HEK293 (cell line): ENCODE results near the gene LCE3C.

Source experiments
- CTCF ChIA-PET: fragments of 350-600 bp; formaldehyde crosslinking; extraction: SDS; loops from one replicate; lab custom pipeline; 2021; ENCODE audit warnings: antibody characterized with exemption; lab: Yijun Ruan, JAX
- POLR2A ChIA-PET: fragments of 300-600 bp; formaldehyde crosslinking; extraction: SDS; loops from one replicate; lab custom pipeline; 2020; ENCODE audit warnings: antibody characterized with exemption, inconsistent platforms; lab: Yijun Ruan, JAX
- H3K27ac ChIP-seq: fragments of 200-500 bp; sonication (Bioruptor generic); 2 replicates; pipeline ENCODE4 v1.5.1; 2014; ENCODE audit warnings: low read depth, low read length, control low read depth, inconsistent platforms; ENCODE audit errors: extremely low read depth
- H3K36me3 ChIP-seq, 2 experiments: fragments of 200-500 bp in 1 of 2; sonication (Bioruptor generic) in 1 of 2; 1 replicate in 1 of 2; 2 replicates in 1 of 2; pipeline ENCODE4 v1.5.1; 2014 to 2017; ENCODE audit warnings: inconsistent platforms in 2 of 2, low read length in 2 of 2; ENCODE audit not compliant: control insufficient read depth in 2 of 2, insufficient read depth in 1 of 2
- H3K4me1 ChIP-seq: fragments of 200-500 bp; sonication (Bioruptor generic); 2 replicates; pipeline ENCODE4 v1.5.1; 2014; ENCODE audit warnings: mild to moderate bottlenecking, low read length, inconsistent platforms; ENCODE audit not compliant: control insufficient read depth, insufficient read depth
- H3K4me3 ChIP-seq: 2 replicates; pipeline ENCODE4 v1.5.1; 2011; ENCODE audit warnings: low read depth, mild to moderate bottlenecking, control low read depth, low read length, moderate library complexity
- H3K9me3 ChIP-seq: fragments of 200-500 bp; sonication (Bioruptor generic); 2 replicates; pipeline ENCODE4 v1.5.1; 2014; ENCODE audit warnings: low read depth, low read length, inconsistent platforms; ENCODE audit not compliant: control insufficient read depth, insufficient read depth
- GLIS2 ChIP-seq: fragments of 450-650 bp; formaldehyde crosslinking; IDR thresholded peaks from 2 replicates; pipeline ENCODE4 v1.5.1; 2016; ENCODE audit warnings: missing biosample characterization, missing genetic modification characterization
- KLF8 ChIP-seq: fragments of 450-650 bp; formaldehyde crosslinking; IDR thresholded peaks from 2 replicates; pipeline ENCODE4 v1.5.1; 2016; ENCODE audit warnings: missing biosample characterization, missing genetic modification characterization
- MYNN ChIP-seq: fragments of 450-650 bp; formaldehyde crosslinking; IDR thresholded peaks from 2 replicates; pipeline ENCODE4 v1.5.1; 2016; ENCODE audit warnings: missing biosample characterization, missing genetic modification characterization, borderline replicate concordance
- REPIN1 ChIP-seq: fragments of 450-650 bp; formaldehyde crosslinking; IDR thresholded peaks from 2 replicates; pipeline ENCODE4 v1.5.1; 2017; ENCODE audit warnings: missing biosample characterization, missing genetic modification characterization, low read depth
- REST ChIP-seq: fragments of 450-650 bp; formaldehyde crosslinking; IDR thresholded peaks from 2 replicates; pipeline ENCODE4 v1.5.1; 2016; ENCODE audit warnings: missing biosample characterization, missing genetic modification characterization
- ZBTB17 ChIP-seq: fragments of 450-650 bp; formaldehyde crosslinking; IDR thresholded peaks from 2 replicates; pipeline ENCODE4 v1.5.1; 2016; ENCODE audit warnings: missing biosample characterization, missing genetic modification characterization
- ZBTB20 ChIP-seq: fragments of 450-650 bp; formaldehyde crosslinking; IDR thresholded peaks from 2 replicates; pipeline ENCODE4 v1.5.1; 2016; ENCODE audit warnings: missing biosample characterization, missing genetic modification characterization
- ZNF10 ChIP-seq: fragments of 450-650 bp; formaldehyde crosslinking; IDR thresholded peaks from 2 replicates; pipeline ENCODE4 v1.5.1; 2017; ENCODE audit warnings: missing biosample characterization, missing genetic modification characterization
- ZNF138 ChIP-seq: fragments of 450-650 bp; formaldehyde crosslinking; IDR thresholded peaks from 2 replicates; pipeline ENCODE4 v1.5.1; 2016; ENCODE audit warnings: missing biosample characterization, missing genetic modification characterization, borderline replicate concordance
- ZNF169 ChIP-seq: fragments of 450-650 bp; formaldehyde crosslinking; IDR thresholded peaks from 2 replicates; pipeline ENCODE4 v1.5.1; 2016; ENCODE audit warnings: missing biosample characterization, missing genetic modification characterization
- ZNF394 ChIP-seq: fragments of 450-650 bp; formaldehyde crosslinking; IDR thresholded peaks from 2 replicates; pipeline ENCODE4 v1.5.1; 2016; ENCODE audit warnings: missing biosample characterization, missing genetic modification characterization, mild to moderate bottlenecking, moderate library complexity, borderline replicate concordance
- ZNF514 ChIP-seq: fragments of 450-650 bp; formaldehyde crosslinking; IDR thresholded peaks from 2 replicates; pipeline ENCODE4 v1.5.1; 2016; ENCODE audit warnings: missing biosample characterization, missing genetic modification characterization
- ZNF530 ChIP-seq: fragments of 450-650 bp; formaldehyde crosslinking; IDR thresholded peaks from 2 replicates; pipeline ENCODE4 v1.5.1; 2016; ENCODE audit warnings: low read depth, missing biosample characterization, missing genetic modification characterization
- ZNF623 ChIP-seq: fragments of 450-650 bp; formaldehyde crosslinking; IDR thresholded peaks from 2 replicates; pipeline ENCODE4 v1.5.1; 2016; ENCODE audit warnings: missing biosample characterization, missing genetic modification characterization
- ZNF701 ChIP-seq: fragments of 450-650 bp; formaldehyde crosslinking; IDR thresholded peaks from 2 replicates; pipeline ENCODE4 v1.5.1; 2016; ENCODE audit warnings: missing biosample characterization, missing genetic modification characterization
- ZNF830 ChIP-seq: fragments of 450-650 bp; IDR thresholded peaks from 2 replicates; pipeline ENCODE4 v1.5.0; 2018; ENCODE audit warnings: missing biosample characterization, missing genetic modification characterization, low read depth, mild to moderate bottlenecking, moderate library complexity
- ZNF843 ChIP-seq: fragments of 450-650 bp; formaldehyde crosslinking; IDR thresholded peaks from 2 replicates; pipeline ENCODE4 v1.5.1; 2016; ENCODE audit warnings: missing biosample characterization, missing genetic modification characterization
- TF ChIP-seq, protein P1 (sequence below): fragments of 450-650 bp; formaldehyde crosslinking; IDR thresholded peaks from 2 replicates; pipeline ENCODE4 v1.5.1; 2016; ENCODE audit warnings: missing biosample characterization, missing genetic modification characterization
- TF ChIP-seq, protein P2 (sequence below): fragments of 450-650 bp; formaldehyde crosslinking; IDR thresholded peaks from 2 replicates; pipeline ENCODE4 v1.5.1; 2016; ENCODE audit warnings: missing biosample characterization, missing genetic modification characterization
- TF ChIP-seq, protein P3 (sequence below): fragments of 450-650 bp; IDR thresholded peaks from 2 replicates; pipeline ENCODE4 v1.5.1; 2018; ENCODE audit warnings: missing biosample characterization, mild to moderate bottlenecking, missing genetic modification characterization

The LCE3C gene

DNA sequence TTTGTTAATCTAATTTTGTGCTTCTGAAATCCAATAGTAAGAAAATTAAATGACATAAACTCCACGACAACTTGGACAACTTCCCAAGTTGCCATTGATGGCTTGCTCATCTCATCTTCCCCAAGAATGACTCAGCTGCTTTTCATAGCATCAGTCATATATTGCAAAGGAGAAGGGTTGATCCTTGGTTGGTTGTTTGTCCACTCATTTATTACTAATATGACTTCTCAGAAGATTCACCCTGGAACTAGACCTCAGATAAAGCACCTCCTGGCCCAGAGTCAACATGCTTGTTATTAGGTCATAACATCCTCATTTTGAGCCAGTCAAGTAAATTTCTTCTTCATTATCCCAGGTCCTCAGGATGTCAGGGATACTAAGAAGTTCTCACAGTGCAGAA is 17.4 kb upstream of the LCE3C start:
- Histone ChIP-seq H3K9me3 (no peaks in the 10 kb centered on the region), H3K36me3 (no peaks in the 10 kb centered on the region), H3K4me3 (no peak overlapping the region), H3K4me1 (no peaks in the 10 kb centered on the region), H3K27ac (no peak overlapping the region)
- ChIA-PET POLR2A (no interaction called here), CTCF (no interaction called here)
- no peak for TF ChIP-seq ZNF394 (tag by site-specific recombination)
- TF ChIP-seq, protein P1, sequence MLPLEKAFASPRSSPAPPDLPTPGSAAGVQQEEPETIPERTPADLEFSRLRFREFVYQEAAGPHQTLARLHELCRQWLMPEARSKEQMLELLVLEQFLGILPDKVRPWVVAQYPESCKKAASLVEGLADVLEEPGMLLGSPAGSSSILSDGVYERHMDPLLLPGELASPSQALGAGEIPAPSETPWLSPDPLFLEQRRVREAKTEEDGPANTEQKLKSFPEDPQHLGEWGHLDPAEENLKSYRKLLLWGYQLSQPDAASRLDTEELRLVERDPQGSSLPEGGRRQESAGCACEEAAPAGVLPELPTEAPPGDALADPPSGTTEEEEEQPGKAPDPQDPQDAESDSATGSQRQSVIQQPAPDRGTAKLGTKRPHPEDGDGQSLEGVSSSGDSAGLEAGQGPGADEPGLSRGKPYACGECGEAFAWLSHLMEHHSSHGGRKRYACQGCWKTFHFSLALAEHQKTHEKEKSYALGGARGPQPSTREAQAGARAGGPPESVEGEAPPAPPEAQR = no peak
- no peak for TF ChIP-seq GLIS2 (tag by site-specific recombination)
- no peak for TF ChIP-seq ZBTB20 (tag by site-specific recombination)
- no peak for TF ChIP-seq ZNF830 (tag by site-specific recombination)
- no peak for TF ChIP-seq MYNN (tag by site-specific recombination)
- TF ChIP-seq ZNF10 (tag by site-specific recombination) = no peak
- no peak for TF ChIP-seq ZNF138 (tag by site-specific recombination)
- TF ChIP-seq, protein P2, sequence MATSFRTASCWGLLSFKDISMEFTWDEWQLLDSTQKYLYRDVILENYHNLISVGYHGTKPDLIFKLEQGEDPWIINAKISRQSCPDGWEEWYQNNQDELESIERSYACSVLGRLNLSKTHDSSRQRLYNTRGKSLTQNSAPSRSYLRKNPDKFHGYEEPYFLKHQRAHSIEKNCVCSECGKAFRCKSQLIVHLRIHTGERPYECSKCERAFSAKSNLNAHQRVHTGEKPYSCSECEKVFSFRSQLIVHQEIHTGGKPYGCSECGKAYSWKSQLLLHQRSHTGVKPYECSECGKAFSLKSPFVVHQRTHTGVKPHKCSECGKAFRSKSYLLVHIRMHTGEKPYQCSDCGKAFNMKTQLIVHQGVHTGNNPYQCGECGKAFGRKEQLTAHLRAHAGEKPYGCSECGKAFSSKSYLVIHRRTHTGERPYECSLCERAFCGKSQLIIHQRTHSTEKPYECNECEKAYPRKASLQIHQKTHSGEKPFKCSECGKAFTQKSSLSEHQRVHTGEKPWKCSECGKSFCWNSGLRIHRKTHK (tag by site-specific recombination) = no peak

DNA sequence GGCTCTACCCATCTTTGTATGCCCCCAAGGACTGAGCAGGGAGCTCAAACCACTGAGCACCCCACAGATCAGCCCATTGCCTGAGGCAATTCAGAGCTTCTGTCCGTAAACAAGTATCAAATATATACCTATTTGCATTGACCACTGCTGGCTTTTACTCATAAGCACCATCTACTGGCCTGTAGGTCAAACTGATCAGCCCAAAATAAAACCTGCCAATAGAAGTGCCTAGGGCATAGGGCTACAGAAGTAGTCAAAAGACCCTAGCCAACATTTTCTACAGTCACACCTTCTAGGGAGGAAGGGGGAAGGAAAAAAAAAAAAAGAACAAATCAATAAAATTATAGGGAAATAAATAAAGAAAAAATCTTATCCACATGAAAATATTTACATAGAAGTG is 14.4 kb upstream of the LCE3C start:
- ChIA-PET CTCF (no interaction called here), POLR2A (no interaction called here)
- Histone ChIP-seq H3K27ac (no peak overlapping the region), H3K4me3 (no peak overlapping the region), H3K9me3 (no peaks in the 10 kb centered on the region), H3K36me3 (no peaks in the 10 kb centered on the region), H3K4me1 (no peaks in the 10 kb centered on the region)
- TF ChIP-seq KLF8 (no peak), ZBTB20 (tag by site-specific recombination) (no peak)

GRCh38 chr1:152596986-152597385 is 3.0 kb upstream of the LCE3C start:
- H3K4me1 ChIP-seq = no peaks in the 10 kb centered on the region
- no peaks in the 10 kb centered on the region for H3K36me3 ChIP-seq
- H3K4me3 ChIP-seq = no peak overlapping the region
- no peak overlapping the region for H3K27ac ChIP-seq
- CTCF ChIA-PET = no interaction called here
- no peaks in the 10 kb centered on the region for H3K9me3 ChIP-seq
- TF ChIP-seq ZNF701 (tag by site-specific recombination) = no peak
- no peak for TF ChIP-seq ZBTB17 (tag by site-specific recombination)
- TF ChIP-seq, protein P3, sequence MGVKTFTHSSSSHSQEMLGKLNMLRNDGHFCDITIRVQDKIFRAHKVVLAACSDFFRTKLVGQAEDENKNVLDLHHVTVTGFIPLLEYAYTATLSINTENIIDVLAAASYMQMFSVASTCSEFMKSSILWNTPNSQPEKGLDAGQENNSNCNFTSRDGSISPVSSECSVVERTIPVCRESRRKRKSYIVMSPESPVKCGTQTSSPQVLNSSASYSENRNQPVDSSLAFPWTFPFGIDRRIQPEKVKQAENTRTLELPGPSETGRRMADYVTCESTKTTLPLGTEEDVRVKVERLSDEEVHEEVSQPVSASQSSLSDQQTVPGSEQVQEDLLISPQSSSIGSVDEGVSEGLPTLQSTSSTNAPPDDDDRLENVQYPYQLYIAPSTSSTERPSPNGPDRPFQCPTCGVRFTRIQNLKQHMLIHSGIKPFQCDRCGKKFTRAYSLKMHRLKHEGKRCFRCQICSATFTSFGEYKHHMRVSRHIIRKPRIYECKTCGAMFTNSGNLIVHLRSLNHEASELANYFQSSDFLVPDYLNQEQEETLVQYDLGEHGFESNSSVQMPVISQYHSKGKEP = no peak
- TF ChIP-seq ZNF843 (tag by site-specific recombination) = no peak
- no peak for TF ChIP-seq REPIN1
- TF ChIP-seq ZNF514 = no peak
- TF ChIP-seq ZNF530 (tag by site-specific recombination) = no peak
- no peak for TF ChIP-seq ZNF169 (tag by site-specific recombination)
- TF ChIP-seq ZNF623 (tag by site-specific recombination) = no peak
- TF ChIP-seq REST (tag by site-specific recombination) = no peak
- POLR2A ChIA-PET = no interaction called here
